Ovary (tissue), 3 donors: ENCODE data around the gene CTNNBL1.
"Not testable (repeated sequence)": the region's sequence is repeated elsewhere in the genome, so short reads cannot be mapped to it uniquely, and the experiment has no call there.

Experiments
- POLR2A ChIP-seq: fragments of 450-650 bp; IDR thresholded peaks from one replicate; pipeline ENCODE4 v1.6.1; 2017; ENCODE audit warnings: antibody characterized with exemption, mild to moderate bottlenecking, moderate library complexity
- TF ChIP-seq, protein P1 (sequence below), 3 donors: fragments of 450-650 bp in 2 of 3; fragments of 200-600 bp in 1 of 3; IDR thresholded peaks; one replicate each; pipeline versions ENCODE4 v1.5.1 to v1.8.0; 2016 to 2022; ENCODE audit warnings: antibody characterized with exemption in 3 of 3, mild to moderate bottlenecking in 1 of 3
- donor health status: DM: no; HTN: no; CAD: no.

DNA sequence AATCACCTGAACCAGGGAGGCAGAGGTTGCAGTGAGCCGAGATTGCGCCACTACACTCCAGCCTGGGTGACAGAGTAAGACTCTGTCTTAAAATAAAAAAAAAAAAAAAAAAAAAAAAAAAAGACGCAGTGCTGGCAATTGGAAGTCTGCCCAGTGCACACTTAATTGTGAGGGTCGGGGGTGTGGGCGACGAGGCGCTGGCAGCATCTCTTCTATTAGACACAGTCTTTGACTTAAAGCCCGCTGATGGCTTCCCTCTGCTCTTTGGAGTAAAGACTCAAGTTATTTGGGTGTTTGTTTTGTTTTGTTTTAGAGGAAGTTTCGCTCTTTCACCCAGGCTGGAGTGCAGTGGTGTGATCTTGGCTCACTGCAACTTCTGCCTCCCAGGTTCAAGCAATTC is 10.7 kb upstream of the CTNNBL1 start:
- TF ChIP-seq, protein P1, sequence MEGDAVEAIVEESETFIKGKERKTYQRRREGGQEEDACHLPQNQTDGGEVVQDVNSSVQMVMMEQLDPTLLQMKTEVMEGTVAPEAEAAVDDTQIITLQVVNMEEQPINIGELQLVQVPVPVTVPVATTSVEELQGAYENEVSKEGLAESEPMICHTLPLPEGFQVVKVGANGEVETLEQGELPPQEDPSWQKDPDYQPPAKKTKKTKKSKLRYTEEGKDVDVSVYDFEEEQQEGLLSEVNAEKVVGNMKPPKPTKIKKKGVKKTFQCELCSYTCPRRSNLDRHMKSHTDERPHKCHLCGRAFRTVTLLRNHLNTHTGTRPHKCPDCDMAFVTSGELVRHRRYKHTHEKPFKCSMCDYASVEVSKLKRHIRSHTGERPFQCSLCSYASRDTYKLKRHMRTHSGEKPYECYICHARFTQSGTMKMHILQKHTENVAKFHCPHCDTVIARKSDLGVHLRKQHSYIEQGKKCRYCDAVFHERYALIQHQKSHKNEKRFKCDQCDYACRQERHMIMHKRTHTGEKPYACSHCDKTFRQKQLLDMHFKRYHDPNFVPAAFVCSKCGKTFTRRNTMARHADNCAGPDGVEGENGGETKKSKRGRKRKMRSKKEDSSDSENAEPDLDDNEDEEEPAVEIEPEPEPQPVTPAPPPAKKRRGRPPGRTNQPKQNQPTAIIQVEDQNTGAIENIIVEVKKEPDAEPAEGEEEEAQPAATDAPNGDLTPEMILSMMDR (IDR thresholded peaks at IDR 0.05): not testable (repeated sequence)
- not testable (repeated sequence) for TF ChIP-seq POLR2A
